Thoracic aorta (tissue), 2 donors: ENCODE results near the gene PLA2G2A. TPM values are rescaled to one million over a fixed set of nuclear protein-coding genes. Genes with fewer than 3 reads are reported as not detected.
"Not testable (repeated sequence)": the region's sequence is repeated elsewhere in the genome, so short reads cannot be mapped to it uniquely, and the experiment has no call there.

Experiments used
- ATAC-seq: fragments of 150-250 bp; one replicate; pipeline ENCODE4 v1.8.0; 2017; ENCODE audit warnings: low read depth; ENCODE audit not compliant: insufficient number of reproducible peaks, low FRiP score
- DNase-seq: peaks from one replicate; pipeline ENCODE4 v3.0.0-alpha.2; 2020; ENCODE audit warnings: low spot score
- H3K27ac ChIP-seq, 2 donors: fragments of 200-600 bp; sonication (generic); 1 replicate in 1 of 2; 2 replicates in 1 of 2; pipeline ENCODE4 v1.5.1; 2016; ENCODE audit warnings: mild to moderate bottlenecking in 2 of 2, moderate library complexity in 2 of 2
- H3K27me3 ChIP-seq: fragments of 200-600 bp; sonication (generic); replicated peaks from 2 replicates; pipeline ENCODE4 v1.6.0; 2016; ENCODE audit warnings: mild to moderate bottlenecking; ENCODE audit not compliant: insufficient read depth
- H3K36me3 ChIP-seq: fragments of 200-600 bp; sonication (generic); one replicate; pipeline ENCODE4 v1.5.1; 2016
- H3K4me1 ChIP-seq, 2 donors: fragments of 200-600 bp; sonication (generic); 1 replicate in 1 of 2; 2 replicates in 1 of 2; pipeline versions ENCODE4 v1.5.1 to v1.6.0; 2016; ENCODE audit warnings: low read depth in 2 of 2, mild to moderate bottlenecking in 1 of 2; ENCODE audit not compliant: control insufficient read depth in 1 of 2
- H3K4me3 ChIP-seq: fragments of 200-600 bp; sonication (generic); 2 replicates; pipeline ENCODE4 v1.5.1; 2016; ENCODE audit warnings: mild to moderate bottlenecking
- H3K9me3 ChIP-seq: fragments of 200-600 bp; sonication (generic); 2 replicates; pipeline ENCODE4 v1.5.1; 2016
- total RNA-seq, 2 donors: library from RNA; depleted of rRNA; stranded (reverse); fragments of >200 nt; gene quantifications; one replicate each; pipeline versions ENCODE4 v1.1.0 to v1.2.3, GENCODE V29; 2016
- TF ChIP-seq, protein P1 (sequence below): fragments of 200-600 bp; sonication (generic); IDR thresholded peaks from one replicate; pipeline ENCODE4 v1.5.1; 2019; ENCODE audit warnings: antibody characterized with exemption

PLA2G2A gene
- total RNA-seq, 2 donors from 2014 or later, result 65.1 to 200 TPM

DNA sequence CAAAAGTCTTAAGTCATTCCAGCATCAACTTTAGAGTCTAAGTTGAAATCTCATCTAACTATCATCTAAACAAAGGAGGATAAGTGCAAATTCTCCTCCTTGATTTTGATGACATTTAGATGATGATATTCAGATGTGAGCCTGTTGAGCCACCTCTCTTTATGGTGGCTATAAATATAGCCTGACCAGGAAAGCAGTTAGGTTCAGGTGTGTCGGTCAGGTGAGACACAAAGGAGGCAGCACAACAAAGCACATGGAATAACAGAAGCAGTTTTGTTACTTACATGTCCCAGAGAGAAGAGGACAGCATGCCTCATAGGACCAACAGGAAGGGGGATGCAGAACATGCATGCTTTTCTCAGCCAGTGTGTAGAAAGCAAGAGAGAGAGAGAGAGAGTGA is 30.6 kb upstream of the PLA2G2A start:
- H3K36me3 ChIP-seq, result no peaks in the 10 kb centered on the region
- no peaks in the 10 kb centered on the region for H3K27me3 ChIP-seq
- no peaks in the 10 kb centered on the region for H3K9me3 ChIP-seq
- no peak overlapping the region for H3K4me3 ChIP-seq
- DNase-seq (no peak), ATAC-seq (no peak)
- no peaks in the 10 kb centered on the region for H3K4me1 ChIP-seq
- TF ChIP-seq, protein P1, sequence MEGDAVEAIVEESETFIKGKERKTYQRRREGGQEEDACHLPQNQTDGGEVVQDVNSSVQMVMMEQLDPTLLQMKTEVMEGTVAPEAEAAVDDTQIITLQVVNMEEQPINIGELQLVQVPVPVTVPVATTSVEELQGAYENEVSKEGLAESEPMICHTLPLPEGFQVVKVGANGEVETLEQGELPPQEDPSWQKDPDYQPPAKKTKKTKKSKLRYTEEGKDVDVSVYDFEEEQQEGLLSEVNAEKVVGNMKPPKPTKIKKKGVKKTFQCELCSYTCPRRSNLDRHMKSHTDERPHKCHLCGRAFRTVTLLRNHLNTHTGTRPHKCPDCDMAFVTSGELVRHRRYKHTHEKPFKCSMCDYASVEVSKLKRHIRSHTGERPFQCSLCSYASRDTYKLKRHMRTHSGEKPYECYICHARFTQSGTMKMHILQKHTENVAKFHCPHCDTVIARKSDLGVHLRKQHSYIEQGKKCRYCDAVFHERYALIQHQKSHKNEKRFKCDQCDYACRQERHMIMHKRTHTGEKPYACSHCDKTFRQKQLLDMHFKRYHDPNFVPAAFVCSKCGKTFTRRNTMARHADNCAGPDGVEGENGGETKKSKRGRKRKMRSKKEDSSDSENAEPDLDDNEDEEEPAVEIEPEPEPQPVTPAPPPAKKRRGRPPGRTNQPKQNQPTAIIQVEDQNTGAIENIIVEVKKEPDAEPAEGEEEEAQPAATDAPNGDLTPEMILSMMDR, result no peak
- no peak overlapping the region for H3K27ac ChIP-seq

DNA sequence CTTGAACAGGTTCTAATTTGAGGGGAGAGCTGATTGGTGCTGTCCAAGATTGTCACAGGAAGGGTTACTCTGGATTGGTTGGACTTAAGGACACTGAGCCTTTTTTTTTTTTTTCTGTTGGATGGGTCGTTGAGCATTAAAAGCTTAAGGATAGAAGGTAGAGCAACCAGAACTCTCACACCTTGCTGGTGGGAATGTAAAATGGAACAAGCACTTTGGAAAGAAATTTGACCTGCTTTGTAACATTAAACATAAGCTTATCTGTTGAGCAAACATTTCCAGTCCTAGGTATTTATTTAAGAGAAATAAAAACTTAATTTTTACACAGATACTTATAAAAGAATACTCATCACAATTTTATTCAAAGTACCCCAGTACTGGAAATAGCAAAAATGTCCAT is 29.8 kb upstream of the PLA2G2A start:
- no peak overlapping the region for H3K27ac ChIP-seq
- TF ChIP-seq, protein P1, result no peak

DNA sequence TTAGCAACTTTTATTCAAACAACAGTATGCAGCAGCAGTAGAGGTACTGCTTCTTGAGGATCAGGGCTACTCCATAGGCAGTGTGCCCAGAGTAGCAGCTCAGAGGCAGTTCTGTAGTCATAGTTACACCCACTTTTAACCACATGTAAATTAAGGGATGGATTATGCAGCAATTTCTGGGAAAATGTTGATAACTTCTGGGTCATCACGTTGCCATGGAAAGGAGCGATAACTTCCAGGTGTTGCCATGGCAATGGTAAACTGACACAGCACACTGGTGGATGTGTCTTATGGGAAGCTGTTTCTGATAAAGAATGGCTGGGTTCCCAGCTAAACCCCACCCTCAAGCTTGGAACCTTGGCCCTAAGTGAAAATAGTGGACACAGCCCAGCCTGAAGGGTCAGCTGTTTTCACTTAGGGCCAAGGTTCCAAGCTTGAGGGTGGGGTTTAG is 29.0 kb upstream of the PLA2G2A start:
- ATAC-seq, result no peak
- DNase-seq, result no peak
- Histone ChIP-seq H3K4me1 (no peaks in the 10 kb centered on the region), H3K9me3 (no peaks in the 10 kb centered on the region), H3K4me3 (no peak overlapping the region), H3K36me3 (no peaks in the 10 kb centered on the region), H3K27me3 (no peaks in the 10 kb centered on the region), H3K27ac (no peak overlapping the region)
- TF ChIP-seq, protein P1, result no peak

More for the DNA sequence above, 29.8 kb upstream of the PLA2G2A start:
- DNase-seq (no peak), ATAC-seq (no peak)
- Histone ChIP-seq H3K4me1 (no peaks in the 10 kb centered on the region), H3K36me3 (no peaks in the 10 kb centered on the region), H3K9me3 (no peaks in the 10 kb centered on the region), H3K27me3 (no peaks in the 10 kb centered on the region), H3K4me3 (no peak overlapping the region)

DNA sequence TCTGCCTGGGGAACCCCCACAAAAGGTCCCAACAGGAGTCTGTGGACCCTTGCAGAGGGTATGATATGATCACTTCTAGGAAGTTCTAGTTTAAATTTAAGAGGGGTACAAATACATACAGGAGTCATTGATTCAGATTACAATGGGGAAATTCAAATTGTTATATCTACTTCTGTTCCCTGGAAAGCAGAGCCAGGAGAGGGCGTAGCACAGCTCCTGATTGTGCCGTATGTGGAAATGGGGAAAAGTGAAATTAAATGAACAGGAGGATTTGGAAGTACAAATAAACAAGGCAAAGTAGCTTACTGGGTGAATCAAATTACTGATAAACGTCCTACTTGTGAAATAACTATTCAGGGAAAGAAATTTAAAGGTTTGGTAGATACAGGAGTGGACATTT is 19.4 kb upstream of the PLA2G2A start:
- H3K36me3 ChIP-seq, H3K4me3 ChIP-seq, H3K27ac ChIP-seq, H3K4me1 ChIP-seq, H3K27me3 ChIP-seq, DNase-seq, ATAC-seq, H3K9me3 ChIP-seq: not testable (repeated sequence)

DNA sequence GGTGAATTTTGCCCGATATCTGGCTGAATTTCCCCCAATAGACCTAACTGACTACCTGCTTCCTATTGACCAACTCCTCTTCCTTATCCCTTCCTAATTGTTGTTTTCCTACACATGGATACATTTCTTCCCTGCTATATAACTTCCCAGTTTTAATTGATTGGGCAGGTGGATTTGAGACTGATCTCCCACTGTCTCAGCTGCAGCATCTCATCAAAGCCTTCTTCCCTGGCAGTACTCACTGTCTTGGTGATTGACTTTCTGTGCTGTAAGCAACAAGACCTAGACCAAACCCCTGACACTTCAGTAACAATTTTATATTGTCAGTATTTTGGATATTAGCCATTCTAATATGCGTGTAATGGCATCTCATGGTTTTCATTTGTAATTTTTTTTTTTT is 11.3 kb upstream of the PLA2G2A start:
- no peak for DNase-seq
- no peak for ATAC-seq
- H3K4me3 ChIP-seq, result no peak overlapping the region
- TF ChIP-seq, protein P1, result no peak
- no peak overlapping the region for H3K27ac ChIP-seq
- H3K36me3 ChIP-seq, result no peaks in the 10 kb centered on the region
- no peaks in the 10 kb centered on the region for H3K27me3 ChIP-seq
- no peaks in the 10 kb centered on the region for H3K9me3 ChIP-seq
- no peaks in the 10 kb centered on the region for H3K4me1 ChIP-seq

DNA sequence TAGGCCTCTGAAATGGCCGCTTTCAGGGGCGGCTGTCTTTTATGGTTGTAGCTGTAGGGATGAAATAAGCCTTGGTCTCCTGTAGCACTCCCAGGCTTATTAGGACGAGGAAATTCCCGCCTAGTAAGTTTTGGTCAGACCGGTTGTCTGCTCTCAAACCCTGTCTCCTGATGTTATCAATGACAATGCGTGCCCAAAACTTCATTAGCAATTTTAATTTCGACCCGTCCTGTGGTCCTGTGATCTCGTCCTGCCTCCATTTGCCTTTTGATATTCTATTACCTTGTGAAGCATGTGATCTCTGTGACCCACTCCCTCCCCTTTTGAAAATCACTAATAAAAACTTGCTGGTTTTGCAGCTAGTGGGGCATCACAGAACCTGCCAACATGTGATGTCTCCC is 10.8 kb upstream of the PLA2G2A start:
- H3K36me3 ChIP-seq, DNase-seq, H3K27ac ChIP-seq, H3K4me3 ChIP-seq, H3K9me3 ChIP-seq, H3K27me3 ChIP-seq, ATAC-seq, H3K4me1 ChIP-seq: not testable (repeated sequence)
